GM19452 (cell line): ENCODE results near the gene SNRNP200.
"Not testable (repeated sequence)": the region's sequence is repeated elsewhere in the genome, so short reads cannot be mapped to it uniquely, and the experiment has no call there.

ENCODE experiments used
- ATAC-seq: cut with Tn5 transposase; IDR thresholded peaks from one replicate; pipeline ENCODE4 v1.9.1; 2021; ENCODE audit not compliant: unreplicated experiment

SNRNP200 gene

DNA sequence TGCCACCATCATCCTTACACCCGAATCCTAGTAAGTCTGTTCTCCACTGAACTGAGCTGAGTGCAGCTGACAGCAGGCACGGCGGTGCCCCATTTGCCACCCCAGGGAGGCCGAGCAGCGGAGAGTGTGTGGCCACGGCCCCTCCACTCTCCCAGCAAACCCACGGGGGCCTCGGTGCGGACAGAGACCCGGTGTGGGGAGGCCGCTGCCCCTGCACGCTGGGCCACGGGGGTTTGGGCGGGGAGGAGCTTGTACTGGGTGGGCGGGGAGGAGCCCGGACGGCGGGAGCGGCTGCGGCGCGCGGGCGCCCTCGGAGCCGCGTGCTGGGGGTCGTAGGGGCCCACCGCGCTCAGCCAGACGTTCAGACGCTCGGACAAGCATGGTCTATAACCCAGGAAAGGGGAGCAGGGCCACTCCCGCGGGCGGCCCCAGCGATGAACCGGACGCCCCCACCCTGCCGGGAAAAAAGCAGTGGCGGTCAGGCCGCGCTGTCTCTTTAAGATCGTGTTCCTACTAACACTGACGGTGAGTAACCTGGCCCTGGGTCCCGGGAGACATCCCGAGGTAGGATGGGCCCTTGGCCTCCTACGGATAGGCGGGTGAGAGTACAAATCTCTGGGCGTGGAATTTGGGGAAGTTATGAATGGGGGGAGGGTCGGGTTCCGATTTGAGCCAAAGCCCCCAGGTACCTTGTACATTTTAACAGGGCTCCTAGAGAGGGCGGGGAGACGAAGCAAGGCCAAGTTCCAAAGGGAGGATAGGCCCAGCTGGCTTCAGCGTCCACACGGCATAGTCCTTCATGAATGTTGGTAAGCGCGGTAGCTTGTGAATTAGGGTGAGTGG is 19.9 kb upstream of the SNRNP200 start, which contains the start of gene ITPRIPL1:
TSS of gene ITPRIPL1 (plus strand) at position 277 of the 843 bp plus-strand sequence. CDS start at position 800, 523 bp downstream.
- no peak for ATAC-seq

DNA sequence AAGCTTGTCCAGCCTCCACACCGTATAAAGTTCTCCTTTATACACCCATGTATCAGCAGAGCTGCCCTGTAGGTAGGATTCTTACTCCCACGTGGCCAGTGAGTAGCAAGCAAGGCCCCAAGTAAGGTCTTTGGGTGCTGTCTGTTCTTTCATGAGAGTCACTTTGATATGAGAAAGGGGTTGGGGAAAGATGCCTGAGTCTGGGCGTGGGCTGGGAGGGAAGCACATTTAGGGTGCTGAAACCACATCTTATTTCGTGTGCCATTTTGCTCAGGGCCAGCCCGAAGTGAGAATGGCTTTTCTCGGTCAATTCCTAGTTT is 19.3 kb upstream of the SNRNP200 start:
- ATAC-seq: no peak

DNA sequence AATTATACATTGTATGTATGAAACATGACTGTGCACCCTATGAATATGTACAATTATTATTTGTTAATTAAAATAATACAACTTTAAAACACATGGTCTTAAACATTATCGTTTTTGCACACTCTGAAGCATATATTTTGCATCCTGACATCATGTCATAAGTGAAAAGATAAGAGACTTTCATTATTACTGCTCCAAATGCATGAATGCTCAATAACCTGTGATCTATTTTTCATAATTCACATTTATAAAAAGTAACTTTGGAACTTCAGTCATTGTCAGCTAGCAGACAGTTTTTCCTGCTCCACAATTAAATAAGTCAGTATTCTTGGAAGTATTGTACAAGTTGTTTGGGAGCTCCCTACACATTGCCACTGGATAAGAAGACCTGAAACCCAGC is 18.5 kb upstream of the SNRNP200 start:
- no peak for ATAC-seq

DNA sequence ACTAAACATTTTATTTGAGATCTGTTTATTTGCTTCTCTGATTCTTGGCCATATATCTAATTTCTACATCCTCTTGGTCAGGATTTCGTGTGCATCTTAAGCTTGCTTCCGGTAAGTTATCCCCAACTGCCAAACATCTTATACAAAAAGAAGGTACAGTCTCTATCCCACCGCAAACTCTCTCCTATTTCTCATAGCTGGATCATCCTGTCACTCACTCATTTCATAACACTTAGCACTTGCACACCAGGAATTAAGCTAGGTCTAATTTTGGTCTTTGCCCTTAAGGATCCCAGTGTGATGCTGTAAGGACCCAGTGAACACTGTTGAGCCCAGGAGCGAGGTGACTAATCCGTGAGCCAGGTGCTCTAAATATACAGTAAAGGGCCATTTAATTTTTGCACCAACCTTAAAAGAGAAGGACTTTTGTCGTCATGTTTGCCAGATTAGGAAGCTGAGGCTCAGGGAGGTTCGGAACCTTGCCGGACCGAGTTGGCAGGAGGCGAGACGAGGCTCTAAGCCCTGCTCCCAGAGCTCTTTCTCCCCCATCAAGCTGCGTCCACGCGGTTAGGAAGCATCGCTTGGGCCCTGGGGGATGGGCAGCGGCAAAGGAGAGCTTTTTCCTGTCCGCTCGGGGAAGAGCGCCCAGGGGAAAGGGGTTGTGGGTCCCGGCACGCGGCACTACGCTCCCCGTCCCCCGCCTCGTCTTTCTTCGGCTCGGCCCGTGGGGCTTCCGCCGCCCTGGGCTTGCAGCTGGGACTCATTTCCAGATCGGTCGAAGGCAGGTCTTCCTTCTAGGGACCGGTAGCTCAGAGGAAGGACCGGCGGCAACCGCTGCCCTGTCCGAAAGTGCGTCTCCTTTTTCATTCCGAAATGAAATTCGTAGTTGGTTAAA is 15.6 kb upstream of the SNRNP200 start:
- ATAC-seq: peak; percentile 36

- no peak for ATAC-seq
These were observed 15.0 kb upstream of the SNRNP200 start for GRCh38 chr2:96320326-96320725.

DNA sequence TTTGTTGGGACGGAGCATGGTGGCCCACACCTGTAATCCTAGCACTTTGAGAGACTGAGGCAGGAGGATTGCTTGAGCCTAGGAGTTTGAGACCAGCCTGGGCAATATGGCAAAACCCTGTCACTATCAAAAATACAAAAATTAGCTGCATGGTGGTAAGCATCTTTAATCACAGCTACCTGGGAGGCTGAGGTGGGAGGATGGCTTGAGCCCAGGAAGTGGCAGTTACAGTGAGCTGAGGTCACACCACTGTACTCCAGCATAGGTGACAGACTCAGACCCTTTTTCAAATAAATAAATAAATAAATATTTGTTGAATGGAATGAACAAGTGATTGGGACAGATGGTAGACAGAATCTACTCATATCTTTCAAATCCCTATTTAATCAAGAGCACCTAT is 14.1 kb upstream of the SNRNP200 start:
- ATAC-seq: no peak

DNA sequence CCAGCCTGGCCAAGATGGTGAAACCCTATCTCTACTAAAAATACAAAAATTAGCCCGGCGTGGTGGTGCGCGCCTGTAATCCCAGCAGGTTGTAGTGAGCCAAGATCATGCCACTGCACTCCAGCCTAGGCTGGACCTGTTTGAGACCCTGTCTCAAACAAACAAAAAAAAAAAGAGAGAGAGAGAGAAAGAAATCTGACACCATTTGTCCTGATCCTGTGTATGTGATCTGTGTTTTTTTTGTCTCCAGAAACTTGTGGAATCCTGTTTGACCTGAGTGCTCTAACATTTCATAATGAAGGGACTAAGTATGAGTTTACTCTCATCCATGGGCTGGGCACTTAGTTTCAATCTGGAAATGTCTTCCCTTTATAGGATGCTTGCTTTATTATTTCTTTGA is 13.4 kb upstream of the SNRNP200 start:
- no peak for ATAC-seq

DNA sequence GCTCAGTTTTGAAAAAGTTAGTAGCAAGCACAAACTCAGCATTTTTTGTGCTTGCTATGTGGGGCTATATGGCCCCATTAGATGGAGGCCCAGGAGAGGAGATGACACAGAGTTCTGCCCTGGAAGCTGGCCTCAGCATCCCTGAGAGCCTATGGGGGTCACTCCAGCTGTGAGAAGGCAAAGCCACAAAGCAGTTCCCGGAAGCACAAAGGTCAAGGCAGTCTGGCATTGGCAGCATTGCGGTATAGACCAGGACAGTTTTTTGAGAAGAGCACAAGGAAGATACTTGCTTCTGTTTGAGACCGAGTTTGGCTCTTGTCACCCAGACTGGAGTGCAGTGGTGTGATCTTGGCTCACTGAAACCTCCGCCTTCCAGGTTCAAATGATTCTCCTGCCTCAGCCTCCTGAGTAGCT is 12.2 kb upstream of the SNRNP200 start:
- no peak for ATAC-seq

DNA sequence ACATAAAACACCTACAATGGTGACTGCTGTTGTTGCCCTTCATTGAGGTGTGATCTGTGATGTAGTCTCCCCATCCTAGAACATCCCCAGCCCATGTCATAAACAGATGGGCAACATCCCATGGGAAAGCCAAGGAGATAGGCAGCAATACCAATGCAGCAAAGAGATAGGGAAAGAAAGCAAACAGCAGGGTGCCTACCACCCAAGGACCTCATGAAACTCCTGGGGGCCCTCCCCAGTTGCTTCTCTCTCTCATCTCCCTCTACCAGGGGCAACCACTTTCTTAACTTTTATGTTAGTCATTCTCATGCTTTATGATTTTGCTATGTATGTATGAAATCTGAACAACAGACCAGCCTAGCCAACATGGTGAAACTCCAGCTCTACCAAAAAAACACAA is 11.7 kb upstream of the SNRNP200 start:
- no peak for ATAC-seq

- ATAC-seq: no peak
These were observed 10.2 kb upstream of the SNRNP200 start for GRCh38 chr2:96315400-96316071.

DNA sequence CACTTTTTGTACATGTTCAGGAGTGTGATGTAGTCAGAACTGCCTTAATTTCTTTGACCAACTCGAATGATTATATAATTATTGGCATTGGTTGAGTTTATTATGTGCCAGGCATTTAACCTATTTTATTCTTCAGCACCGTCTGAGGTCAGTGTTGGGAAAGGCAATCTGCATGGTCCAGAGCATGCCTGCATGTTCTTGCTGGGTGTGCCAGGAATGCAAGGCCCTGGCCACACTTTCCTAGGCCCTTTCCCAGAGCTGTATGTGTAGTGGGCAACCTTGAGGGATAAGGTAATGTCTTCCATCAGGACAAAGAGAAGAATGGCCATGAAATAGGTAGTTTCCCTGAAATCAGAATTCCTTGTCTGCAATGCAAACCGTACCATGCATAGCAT is 9.7 kb upstream of the SNRNP200 start:
- no peak for ATAC-seq

DNA sequence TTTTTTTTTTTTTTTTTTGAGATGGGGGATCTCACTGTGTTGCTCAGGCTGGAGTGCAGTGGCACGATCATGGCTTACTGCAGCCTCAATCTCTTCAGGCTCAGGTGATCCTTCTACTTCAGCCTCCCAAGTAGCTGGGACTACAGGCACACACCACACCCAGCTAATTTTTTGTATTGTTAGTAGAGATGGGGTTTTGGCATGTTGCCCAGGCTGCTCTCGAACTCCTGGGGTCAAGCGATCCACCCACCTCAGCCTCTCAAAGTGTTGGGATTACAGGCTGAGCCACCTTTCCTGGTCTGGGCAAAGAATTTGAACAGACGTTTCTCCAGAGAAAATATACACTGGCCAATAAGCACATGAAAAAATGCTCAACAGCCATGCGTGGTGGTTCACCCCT is 2.9 kb upstream of the SNRNP200 start:
- ATAC-seq: no peak

DNA sequence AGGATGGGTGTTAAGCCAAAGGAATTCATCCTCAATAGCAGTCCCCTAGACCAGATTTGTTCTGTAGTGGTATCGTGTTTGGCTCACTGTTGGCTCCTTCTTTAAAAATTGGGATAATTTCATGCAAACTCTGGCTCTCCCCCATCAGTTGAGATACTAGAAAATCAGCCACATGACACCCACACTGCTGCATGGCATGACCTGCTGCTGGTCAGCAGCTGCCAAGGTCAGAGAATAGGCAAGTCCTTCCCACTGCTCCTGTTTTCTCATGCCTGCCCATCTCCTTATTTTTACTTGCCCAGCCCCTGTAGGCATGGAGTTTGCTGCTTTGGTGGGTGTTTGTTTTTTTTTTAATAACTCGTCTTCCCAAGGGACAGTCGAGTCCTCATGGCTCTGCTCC is 1.0 kb upstream of the SNRNP200 start:
- no peak for ATAC-seq

GRCh38 chr2:96305979-96306308 is 598 bp upstream of the SNRNP200 start:
- ATAC-seq: no peak

DNA sequence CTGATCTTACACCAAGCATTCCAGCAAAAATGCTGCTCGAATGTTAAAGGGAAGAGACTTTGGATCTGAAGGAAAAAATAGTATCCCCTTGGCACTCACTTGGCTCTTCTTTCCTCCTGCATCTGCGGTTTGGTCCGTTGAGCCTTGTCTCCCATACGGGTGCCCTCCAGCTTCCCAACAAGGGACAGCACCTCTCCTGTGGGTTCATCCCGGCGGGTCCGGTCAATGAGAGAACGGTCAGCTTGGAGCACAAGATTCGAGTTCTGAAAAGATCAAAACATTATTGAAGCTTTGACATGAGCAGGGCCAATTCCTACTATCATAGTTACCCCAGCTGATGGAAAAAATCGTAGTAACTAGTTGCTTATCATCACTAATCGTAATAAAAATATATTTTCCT is 740 bp downstream of the SNRNP200 start:
- no peak for ATAC-seq

DNA sequence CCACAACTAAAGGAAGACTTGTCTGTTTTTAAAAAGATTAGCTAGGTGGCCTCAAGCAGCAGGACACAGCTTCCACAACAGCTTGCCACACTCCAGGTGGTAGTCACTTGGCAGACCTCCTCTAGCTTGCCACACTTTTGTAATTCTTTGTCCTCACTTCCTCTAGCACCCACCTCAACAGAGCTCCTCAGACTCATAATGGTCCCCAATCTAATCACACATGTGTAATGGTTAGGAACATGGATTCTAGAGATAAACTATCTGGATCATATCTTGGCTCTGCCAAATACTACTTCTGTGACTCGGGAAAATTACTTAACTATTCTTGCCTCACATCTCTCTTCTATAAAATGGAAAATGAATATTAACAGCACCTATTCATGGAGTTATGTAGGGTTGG is 3.5 kb downstream of the SNRNP200 start:
- no peak for ATAC-seq

DNA sequence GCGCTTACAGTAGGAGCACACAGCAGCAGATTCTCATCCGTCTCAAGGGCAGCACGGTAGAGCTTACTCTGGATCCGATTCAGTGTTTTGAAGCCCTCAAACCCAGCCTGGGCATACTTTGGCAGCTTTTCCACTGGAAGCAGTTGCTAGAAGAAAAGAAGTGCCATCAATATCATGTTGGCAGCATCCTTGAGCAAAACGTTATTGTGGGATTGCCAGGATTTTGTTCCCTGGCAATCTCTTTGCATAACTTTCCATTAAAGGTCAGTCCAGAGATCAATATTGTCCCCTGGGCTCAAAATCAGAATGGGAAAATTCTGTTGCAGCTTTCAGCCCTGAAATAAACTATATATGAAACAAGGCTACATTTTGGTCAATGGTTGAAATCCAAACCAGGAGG is 8.4 kb downstream of the SNRNP200 start:
- ATAC-seq: no peak

- not testable (repeated sequence) for ATAC-seq
These were observed 11.1 kb downstream of the SNRNP200 start for GRCh38 chr2:96294271-96294670.

GRCh38 chr2:96291751-96292150 is 13.6 kb downstream of the SNRNP200 start:
- ATAC-seq: no peak

DNA sequence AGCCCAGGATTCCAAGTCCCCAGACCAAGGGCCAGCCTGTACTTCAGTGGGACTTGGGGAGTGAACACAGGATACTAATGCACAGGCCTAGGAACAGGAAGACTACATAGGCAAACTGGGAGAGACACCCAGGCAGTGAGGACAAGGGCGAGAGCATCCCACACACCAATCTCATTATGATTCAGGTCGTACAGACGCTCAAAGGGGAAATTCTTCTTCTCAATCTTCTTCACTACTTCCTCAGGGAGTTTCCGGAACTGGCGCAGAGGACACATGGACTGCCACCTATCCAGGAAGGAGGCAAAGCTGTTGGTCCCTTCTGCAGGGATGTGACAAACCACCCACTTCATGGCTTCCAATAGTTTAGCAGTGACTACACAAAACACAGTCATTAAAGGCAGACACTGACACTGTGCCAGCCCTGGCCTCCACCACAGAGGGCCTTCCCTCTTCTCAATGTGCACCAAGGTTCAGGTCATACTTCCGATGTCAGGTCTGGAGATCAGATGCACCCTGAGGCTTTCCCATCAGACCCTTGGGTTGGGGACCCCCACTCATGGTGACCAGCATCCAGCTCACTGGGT is 18.0 kb downstream of the SNRNP200 start:
- no peak for ATAC-seq

GRCh38 chr2:96276787-96277499 is 28.4 kb downstream of the SNRNP200 start:
- ATAC-seq: no peak
